Diencephalon (tissue), 1 donor: ENCODE results near the gene SULT1C3. TPM values are rescaled to one million over a fixed set of nuclear protein-coding genes. Genes with fewer than 3 reads are reported as not detected.

Experiments used
- total RNA-seq: library from RNA; depleted of rRNA; stranded (reverse); fragments of >200 nt; gene quantifications from one replicate; pipeline ENCODE4 v1.2.3, GENCODE V29; 2014

Gene SULT1C3
- not detected for total RNA-seq

GRCh38 chr2:108239786-108240185, at the start of gene SULT1C3:
TSS of gene SULT1C3 (plus strand) at chr2:108239968. CDS start at chr2:108247195, 7,227 bp downstream.

GRCh38 chr2:108288534-108289106, 48.9 kb downstream of the SULT1C3 start, which contains the start of gene SULT1C2:
TSS of gene SULT1C2 (plus strand) at chr2:108288895. CDS start at chr2:108293668, 4,773 bp downstream.

Other genes with a start within 250 kb of the SULT1C3 start
- gene SULT1C2, start 48.9 kb downstream of the SULT1C3 start, total RNA-seq = 0.23 TPM
- 15.5 TPM for gene SULT1C4, start 138.0 kb downstream of the SULT1C3 start, total RNA-seq
- gene GCC2, start 209.2 kb downstream of the SULT1C3 start, total RNA-seq = 49.1 TPM